Panc1 (cell line): ENCODE measurements around the gene CCDC146. TPM values are rescaled to one million over a fixed set of nuclear protein-coding genes. Genes with fewer than 3 reads are reported as not detected.
"Not testable (repeated sequence)": the region's sequence is repeated elsewhere in the genome, so short reads cannot be mapped to it uniquely, and the experiment has no call there.

ENCODE experiments used
- ATAC-seq: fragments of 200-7000 bp; cut with Tn5 transposase; 2 replicates; pipeline ENCODE4 v1.9.1; 2020; ENCODE audit warnings: mild to moderate bottlenecking, moderate library complexity
- BruUV-seq: library from RNA; stranded (reverse); fragments of 400-500 nt; replicated peaks from 2 replicates; lab custom pipeline; 2021; lab: Mats Ljungman, UMichigan
- CTCF ChIA-PET: fragments of 300-600 bp; sonication (Branson Sonifier 250); formaldehyde crosslinking; loops from one replicate; lab custom pipeline; 2022; ENCODE audit warnings: antibody characterized with exemption; lab: Charles Lee
- POLR2A ChIA-PET: fragments of 300-600 bp; sonication (Branson Sonifier 250); formaldehyde crosslinking; loops from one replicate; lab custom pipeline; 2022; ENCODE audit warnings: antibody characterized with exemption; lab: Charles Lee
- DNase-seq: peaks from one replicate; pipeline ENCODE4 v3.0.0-alpha.2; 2010; ENCODE audit warnings: low read depth, low spot score
- H3K27ac ChIP-seq: 2 replicates; pipeline ENCODE4 v1.5.1; 2011; ENCODE audit warnings: mild to moderate bottlenecking, low read length, inconsistent platforms
- H3K27me3 ChIP-seq: fragments of 200-500 bp; sonication (Bioruptor generic); 2 replicates; pipeline ENCODE4 v1.6.0; 2014; ENCODE audit warnings: low read length, inconsistent platforms; ENCODE audit not compliant: control insufficient read depth, insufficient read depth
- H3K36me3 ChIP-seq: fragments of 200-500 bp; sonication (Bioruptor generic); 2 replicates; pipeline ENCODE4 v1.5.1; 2014; ENCODE audit warnings: inconsistent platforms, mild to moderate bottlenecking, low read length, moderate library complexity; ENCODE audit not compliant: control insufficient read depth, insufficient read depth
- H3K4me1 ChIP-seq: 2 replicates; pipeline ENCODE4 v1.5.1; 2011; ENCODE audit warnings: inconsistent platforms, mild to moderate bottlenecking, low read length, moderate library complexity; ENCODE audit not compliant: control insufficient read depth, insufficient read depth
- H3K4me3 ChIP-seq, 2 experiments: 2 replicates each; pipeline ENCODE4 v1.5.1; 2011 to 2012; ENCODE audit warnings: low read depth in 2 of 2, low read length in 2 of 2, mild to moderate bottlenecking in 2 of 2, inconsistent platforms in 1 of 2, moderate library complexity in 1 of 2
- H3K9me3 ChIP-seq: fragments of 200-500 bp; sonication (Bioruptor generic); 2 replicates; pipeline ENCODE4 v1.5.1; 2014; ENCODE audit warnings: low read depth, mild to moderate bottlenecking, inconsistent platforms, low read length, moderate library complexity; ENCODE audit not compliant: control insufficient read depth, insufficient read depth
- POLR2AphosphoS5 ChIP-seq: IDR thresholded peaks from 2 replicates; pipeline ENCODE4 v1.6.1; 2012; ENCODE audit warnings: mild to moderate bottlenecking, low read depth, low read length, moderate library complexity
- SIN3A ChIP-seq: IDR thresholded peaks from 2 replicates; pipeline ENCODE4 v1.6.1; 2012; ENCODE audit warnings: low read depth, mild to moderate bottlenecking, low read length, moderate library complexity, borderline replicate concordance; ENCODE audit not compliant: insufficient read depth
- TCF7L2 ChIP-seq: IDR thresholded peaks from 2 replicates; pipeline ENCODE4 v1.6.1; 2011; ENCODE audit warnings: mild to moderate bottlenecking, low read depth, low read length, inconsistent platforms
- in situ Hi-C: cut with HindIII; loops from 2 replicates; pipeline ENCODE4 v1.10.0; 2016; ENCODE audit warnings: low sequenced_read_pairs, low pct_unique_long_range_greater_than_20kb
- intact Hi-C: fragments of 100-400 bp; cut with micrococcal nuclease; formaldehyde crosslinking; loops from one replicate; pipeline ENCODE4 v1.10.0; 2022; ENCODE audit not compliant: unreplicated experiment
- total RNA-seq: library from RNA; stranded (reverse); gene quantifications from one replicate; pipeline ENCODE4 v1.2.1, GENCODE V29; 2021; ENCODE audit not compliant: unreplicated experiment
- TF ChIP-seq, protein P1 (sequence below), 2 experiments: IDR thresholded peaks; 2 replicates each; pipeline ENCODE4 v1.6.1; 2011 to 2012; ENCODE audit warnings: low read depth in 2 of 2, control low read depth in 1 of 2, low read length in 1 of 2, mild to moderate bottlenecking in 1 of 2, moderate library complexity in 1 of 2; ENCODE audit not compliant: insufficient read depth in 1 of 2
- TF ChIP-seq, protein P2 (sequence below): fragments of 450-650 bp; IDR thresholded peaks from 2 replicates; pipeline ENCODE4 v1.5.1; 2017; ENCODE audit warnings: mild to moderate bottlenecking

CCDC146 gene
- total RNA-seq, 1 experiment from 2014 or later, result 1.2 TPM

DNA sequence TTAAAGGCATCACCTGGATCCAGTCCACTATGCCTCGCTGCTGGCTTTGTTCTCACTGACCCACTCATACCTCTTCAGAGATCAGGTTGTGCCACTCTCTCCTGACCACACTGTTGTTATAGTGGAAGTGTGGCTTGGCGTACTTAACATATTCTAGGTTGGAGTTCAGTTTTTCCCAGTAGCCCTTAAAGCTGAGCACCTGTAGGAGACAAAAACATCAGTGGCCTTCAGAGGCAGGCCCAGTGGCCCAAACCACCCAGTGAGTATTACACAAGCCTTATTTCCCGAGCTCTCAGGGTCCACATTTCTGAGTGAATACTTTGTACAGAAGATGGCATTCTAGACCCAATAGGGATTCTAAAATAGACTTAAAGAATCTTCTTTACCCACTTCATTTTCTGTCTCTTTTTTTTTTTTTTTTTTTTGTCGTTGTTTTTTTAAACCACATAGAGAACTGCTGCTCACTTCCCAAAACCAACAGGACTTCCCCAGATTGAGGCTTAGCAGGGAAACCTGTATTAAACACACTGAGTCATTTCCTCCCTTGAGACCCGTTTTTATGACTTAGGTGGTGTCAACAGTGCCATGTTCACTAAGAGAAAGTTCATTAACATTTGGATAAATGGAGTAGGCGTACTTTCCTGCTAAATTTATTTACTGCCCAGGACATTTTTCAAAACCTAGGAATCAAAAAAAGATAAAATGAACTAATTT is 207.9 kb downstream of the CCDC146 start:
- TF ChIP-seq, protein P1, sequence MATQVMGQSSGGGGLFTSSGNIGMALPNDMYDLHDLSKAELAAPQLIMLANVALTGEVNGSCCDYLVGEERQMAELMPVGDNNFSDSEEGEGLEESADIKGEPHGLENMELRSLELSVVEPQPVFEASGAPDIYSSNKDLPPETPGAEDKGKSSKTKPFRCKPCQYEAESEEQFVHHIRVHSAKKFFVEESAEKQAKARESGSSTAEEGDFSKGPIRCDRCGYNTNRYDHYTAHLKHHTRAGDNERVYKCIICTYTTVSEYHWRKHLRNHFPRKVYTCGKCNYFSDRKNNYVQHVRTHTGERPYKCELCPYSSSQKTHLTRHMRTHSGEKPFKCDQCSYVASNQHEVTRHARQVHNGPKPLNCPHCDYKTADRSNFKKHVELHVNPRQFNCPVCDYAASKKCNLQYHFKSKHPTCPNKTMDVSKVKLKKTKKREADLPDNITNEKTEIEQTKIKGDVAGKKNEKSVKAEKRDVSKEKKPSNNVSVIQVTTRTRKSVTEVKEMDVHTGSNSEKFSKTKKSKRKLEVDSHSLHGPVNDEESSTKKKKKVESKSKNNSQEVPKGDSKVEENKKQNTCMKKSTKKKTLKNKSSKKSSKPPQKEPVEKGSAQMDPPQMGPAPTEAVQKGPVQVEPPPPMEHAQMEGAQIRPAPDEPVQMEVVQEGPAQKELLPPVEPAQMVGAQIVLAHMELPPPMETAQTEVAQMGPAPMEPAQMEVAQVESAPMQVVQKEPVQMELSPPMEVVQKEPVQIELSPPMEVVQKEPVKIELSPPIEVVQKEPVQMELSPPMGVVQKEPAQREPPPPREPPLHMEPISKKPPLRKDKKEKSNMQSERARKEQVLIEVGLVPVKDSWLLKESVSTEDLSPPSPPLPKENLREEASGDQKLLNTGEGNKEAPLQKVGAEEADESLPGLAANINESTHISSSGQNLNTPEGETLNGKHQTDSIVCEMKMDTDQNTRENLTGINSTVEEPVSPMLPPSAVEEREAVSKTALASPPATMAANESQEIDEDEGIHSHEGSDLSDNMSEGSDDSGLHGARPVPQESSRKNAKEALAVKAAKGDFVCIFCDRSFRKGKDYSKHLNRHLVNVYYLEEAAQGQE (IDR thresholded peaks at IDR 0.05; ENCODE audit: insufficient read depth in 1 of 2, low read depth in 2 of 2, low read length in 1 of 2), result no peak
- TF ChIP-seq TCF7L2 (no peak), POLR2AphosphoS5 (no peak), SIN3A (no peak)
- TF ChIP-seq, protein P2, sequence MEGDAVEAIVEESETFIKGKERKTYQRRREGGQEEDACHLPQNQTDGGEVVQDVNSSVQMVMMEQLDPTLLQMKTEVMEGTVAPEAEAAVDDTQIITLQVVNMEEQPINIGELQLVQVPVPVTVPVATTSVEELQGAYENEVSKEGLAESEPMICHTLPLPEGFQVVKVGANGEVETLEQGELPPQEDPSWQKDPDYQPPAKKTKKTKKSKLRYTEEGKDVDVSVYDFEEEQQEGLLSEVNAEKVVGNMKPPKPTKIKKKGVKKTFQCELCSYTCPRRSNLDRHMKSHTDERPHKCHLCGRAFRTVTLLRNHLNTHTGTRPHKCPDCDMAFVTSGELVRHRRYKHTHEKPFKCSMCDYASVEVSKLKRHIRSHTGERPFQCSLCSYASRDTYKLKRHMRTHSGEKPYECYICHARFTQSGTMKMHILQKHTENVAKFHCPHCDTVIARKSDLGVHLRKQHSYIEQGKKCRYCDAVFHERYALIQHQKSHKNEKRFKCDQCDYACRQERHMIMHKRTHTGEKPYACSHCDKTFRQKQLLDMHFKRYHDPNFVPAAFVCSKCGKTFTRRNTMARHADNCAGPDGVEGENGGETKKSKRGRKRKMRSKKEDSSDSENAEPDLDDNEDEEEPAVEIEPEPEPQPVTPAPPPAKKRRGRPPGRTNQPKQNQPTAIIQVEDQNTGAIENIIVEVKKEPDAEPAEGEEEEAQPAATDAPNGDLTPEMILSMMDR, result no peak
- Histone ChIP-seq H3K9me3 (no peaks in the 10 kb centered on the region), H3K4me1 (no peaks in the 10 kb centered on the region), H3K27me3 (no peaks in the 10 kb centered on the region), H3K36me3 (no peaks in the 10 kb centered on the region), H3K27ac (no peak overlapping the region), H3K4me3 (no peak overlapping the region)
- DNase-seq (no peak), ATAC-seq (no peak)
- in situ Hi-C loops, result no loop called here
- BruUV-seq, result no TSS peak
- POLR2A ChIA-PET, result no interaction called here
- intact Hi-C loops, result loop anchor here (5.0 kb wide), 2 partner anchors 78 to 203 kb away; no protein-coding TSS in a partner anchor
- CTCF ChIA-PET, result no interaction called here

DNA sequence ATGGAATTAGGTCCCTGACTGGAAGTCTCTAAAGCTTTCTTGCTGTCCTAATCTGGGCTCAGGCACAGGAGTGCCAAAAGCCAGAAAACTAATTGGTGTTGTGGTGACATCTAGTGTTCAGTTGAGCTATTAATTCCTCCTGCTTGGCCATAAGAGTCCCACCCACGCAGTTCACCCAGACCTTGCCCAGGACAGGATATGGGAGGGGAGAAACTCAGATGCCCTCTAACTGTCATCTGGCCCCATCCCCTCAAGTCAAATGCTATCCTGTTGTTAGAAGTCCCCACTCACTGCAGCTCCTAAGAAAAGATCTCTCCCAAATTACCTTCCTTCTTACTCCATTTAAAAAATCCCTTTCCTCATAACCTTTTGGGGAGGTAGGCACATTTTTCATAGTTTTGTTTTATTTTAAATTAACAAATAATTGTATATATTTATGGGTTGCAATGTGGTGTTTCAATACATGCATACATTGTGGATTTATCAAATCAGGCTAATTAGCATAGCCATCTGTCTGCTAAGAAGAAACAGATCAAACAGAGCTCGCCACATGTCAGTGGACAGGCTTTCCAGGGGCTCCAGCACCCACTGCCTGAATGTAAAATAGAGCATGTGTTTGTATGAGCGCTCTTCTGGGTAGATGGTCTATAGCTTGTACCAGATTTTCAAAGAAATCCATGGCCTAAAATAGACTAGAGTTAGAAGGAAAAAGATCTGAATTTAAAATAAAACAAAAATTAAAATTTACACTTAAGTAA is 209.7 kb downstream of the CCDC146 start:
- Histone ChIP-seq H3K9me3 (no peaks in the 10 kb centered on the region), H3K27me3 (no peaks in the 10 kb centered on the region), H3K27ac (no peak overlapping the region), H3K4me1 (no peaks in the 10 kb centered on the region), H3K36me3 (no peaks in the 10 kb centered on the region), H3K4me3 (no peak overlapping the region)
- intact Hi-C loops (loop anchor here (5.0 kb wide), 2 partner anchors 80 to 205 kb away; no protein-coding TSS in a partner anchor), in situ Hi-C loops (no loop called here)
- DNase-seq (peak; percentile 94), ATAC-seq (peak; percentile 98)
- CTCF ChIA-PET, result interaction anchor here (0.6 to 1.0 kb wide), 4 partner anchors 45 to 1099 kb away, joined by 3 to 8 read pairs (median 6); no protein-coding TSS in a partner anchor
- TF ChIP-seq SIN3A, result no peak
- TF ChIP-seq, protein P1 (IDR thresholded peaks at IDR 0.05; ENCODE audit: insufficient read depth in 1 of 2, low read depth in 2 of 2, low read length in 1 of 2), result no peak
- TF ChIP-seq, protein P2, result peak; percentile 78
- POLR2A ChIA-PET, result no interaction called here
- BruUV-seq, result no TSS peak

DNA sequence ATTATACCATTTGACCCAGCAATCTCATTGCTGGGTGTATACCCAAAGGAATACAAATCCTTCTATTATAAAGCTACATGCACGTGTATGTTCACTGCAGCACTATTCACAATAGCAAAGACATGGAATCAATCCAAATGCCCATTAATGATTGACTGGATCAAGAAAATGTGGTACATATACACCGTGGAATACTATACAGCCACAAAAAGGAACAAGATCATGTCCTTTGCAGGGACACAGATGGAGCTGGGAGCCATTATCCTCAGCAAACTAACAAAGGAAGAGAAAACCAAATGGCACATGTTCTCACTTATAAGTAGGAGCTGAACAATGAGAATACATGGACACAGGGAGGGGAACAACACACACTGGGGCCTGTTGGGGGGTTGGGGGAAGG is 211.6 kb downstream of the CCDC146 start:
- ATAC-seq, in situ Hi-C loops, BruUV-seq, H3K27ac ChIP-seq, CTCF ChIA-PET, H3K9me3 ChIP-seq, H3K36me3 ChIP-seq, DNase-seq, H3K4me3 ChIP-seq, H3K27me3 ChIP-seq, H3K4me1 ChIP-seq, POLR2A ChIA-PET: not testable (repeated sequence)
- intact Hi-C loops, result loop anchor here (5.0 kb wide), 2 partner anchors 82 to 207 kb away; no protein-coding TSS in a partner anchor
